Gastrocnemius medialis (tissue), 4 donors: ENCODE measurements around the gene CAP1. TPM values are rescaled to one million over a fixed set of nuclear protein-coding genes. Genes with fewer than 3 reads are reported as not detected.

Source experiments
- ATAC-seq, 2 donors: fragments of 150-250 bp; one replicate each; pipeline ENCODE4 v1.9.1; 2016
- DNase-seq, 2 donors: peaks; one replicate each; pipeline ENCODE4 v3.0.0-alpha.2; 2019
- H3K27ac ChIP-seq, 4 donors: fragments of 200-600 bp; sonication (generic); 1 replicate in 1 of 4; 2 replicates in 3 of 4; pipeline ENCODE4 v1.5.1; 2016 to 2018; ENCODE audit warnings: mild to moderate bottlenecking in 2 of 4, moderate library complexity in 1 of 4
- H3K27me3 ChIP-seq, 3 donors: fragments of 200-600 bp; sonication (generic) in 2 of 3; 1 replicate in 1 of 3; 2 replicates in 2 of 3; pipeline versions ENCODE4 v1.5.1 to v1.6.0; 2016 to 2019; ENCODE audit warnings: mild to moderate bottlenecking in 1 of 3, moderate library complexity in 1 of 3
- H3K36me3 ChIP-seq, 2 donors: fragments of 200-600 bp; sonication (generic) in 1 of 2; one replicate each; pipeline ENCODE4 v1.5.1; 2017 to 2018
- H3K4me1 ChIP-seq, 2 donors: fragments of 200-600 bp; sonication (generic) in 1 of 2; one replicate each; pipeline ENCODE4 v1.5.1; 2016 to 2017; ENCODE audit warnings: mild to moderate bottlenecking in 2 of 2
- H3K4me3 ChIP-seq, 4 donors: fragments of 200-600 bp; sonication (generic) in 3 of 4; 1 replicate in 1 of 4; 2 replicates in 3 of 4; pipeline ENCODE4 v1.5.1; 2016 to 2019; ENCODE audit warnings: mild to moderate bottlenecking in 2 of 4
- H3K9me3 ChIP-seq, 3 donors: fragments of 200-600 bp; sonication (generic) in 2 of 3; 1 replicate in 1 of 3; 2 replicates in 2 of 3; pipeline ENCODE4 v1.5.1; 2016 to 2019
- CTCF ChIP-seq, 5 experiments: fragments of 450-650 bp in 3 of 5; fragments of 200-600 bp in 2 of 5; sonication (generic) in 2 of 5; IDR thresholded peaks in 4 of 5; conservative IDR thresholded peaks in 1 of 5; 1 replicate in 4 of 5; 2 replicates in 1 of 5; pipeline ENCODE4 v1.5.1; 2016 to 2019; ENCODE audit warnings: antibody characterized with exemption in 5 of 5, mild to moderate bottlenecking in 3 of 5, moderate library complexity in 3 of 5
- POLR2A ChIP-seq, 2 donors: fragments of 450-650 bp; IDR thresholded peaks; one replicate each; pipeline ENCODE4 v1.6.1; 2017; ENCODE audit warnings: antibody characterized with exemption in 2 of 2, mild to moderate bottlenecking in 2 of 2, moderate library complexity in 2 of 2
- in situ Hi-C, 4 donors: fragments of 200-750 bp; cut with MboI; loops; one replicate each; pipeline versions ENCODE4 v1.15.0 to v1.8.0; 2017; ENCODE audit warnings: low sequenced_read_pairs in 4 of 4
- intact Hi-C: fragments of 100-400 bp; cut with DNase I; formaldehyde crosslinking; loops from one replicate; pipeline ENCODE4 v1.15.1; 2023; ENCODE audit warnings: low total_unique reads
- total RNA-seq, 4 donors: library from RNA; depleted of rRNA; stranded (reverse); fragments of >200 nt; gene quantifications; one replicate each; pipeline versions ENCODE4 v1.1.0 to v1.2.3, GENCODE V29; 2016

Gene CAP1
- total RNA-seq, 4 donors from 2014 or later, result 35.5 to 67.0 (median 48.7) TPM

- H3K36me3 ChIP-seq, result no peaks in the 10 kb centered on the region
- no peak for ATAC-seq
- H3K4me3 ChIP-seq, result no peak overlapping the region
- H3K4me1 ChIP-seq, result no peaks in the 10 kb centered on the region
- intact Hi-C loops, result no loop called here
- peaks cover 0 to 8% (median 0%) of the 10 kb centered on the region in 3 donors for H3K27me3 ChIP-seq
- in situ Hi-C loops, result no loop called here
- no peaks in the 10 kb centered on the region for H3K9me3 ChIP-seq
- TF ChIP-seq POLR2A (IDR thresholded peaks at IDR 0.05), result no peak
- TF ChIP-seq CTCF (IDR thresholded peaks at IDR 0.05 in 4 of 5, conservative IDR thresholded peaks at IDR 0.05 in 1 of 5), result no peak
- no peak overlapping the region for H3K27ac ChIP-seq
- DNase-seq, result no peak
Observed at GRCh38 chr1:40107290-40107959, 66.9 kb downstream of the CAP1 start.

GRCh38 chr1:40110389-40110788, 69.9 kb downstream of the CAP1 start:
- TF ChIP-seq POLR2A (IDR thresholded peaks at IDR 0.05), result no peak
- TF ChIP-seq CTCF (IDR thresholded peaks at IDR 0.05 in 4 of 5, conservative IDR thresholded peaks at IDR 0.05 in 1 of 5), result no peak

GRCh38 chr1:40114400-40114799, 73.9 kb downstream of the CAP1 start:
- no peak for ATAC-seq
- intact Hi-C loops (no loop called here), in situ Hi-C loops (no loop called here)

More at GRCh38 chr1:40110389-40110788, 69.9 kb downstream of the CAP1 start:
- Histone ChIP-seq H3K27me3 (peaks cover 0 to 8% (median 0%) of the 10 kb centered on the region in 3 donors), H3K9me3 (no peaks in the 10 kb centered on the region), H3K4me1 (no peaks in the 10 kb centered on the region), H3K27ac (no peak overlapping the region), H3K4me3 (no peak overlapping the region), H3K36me3 (no peaks in the 10 kb centered on the region)
- ATAC-seq, result no peak
- in situ Hi-C loops, result no loop called here
- DNase-seq, result no peak
- intact Hi-C loops, result no loop called here

GRCh38 chr1:40120128-40120527, 79.6 kb downstream of the CAP1 start:
- Histone ChIP-seq H3K4me3 (no peak overlapping the region), H3K4me1 (no peaks in the 10 kb centered on the region), H3K27me3 (no peaks in the 10 kb centered on the region), H3K36me3 (no peaks in the 10 kb centered on the region), H3K27ac (no peak overlapping the region), H3K9me3 (no peaks in the 10 kb centered on the region)
- ATAC-seq (no peak), DNase-seq (no peak)
- TF ChIP-seq POLR2A (IDR thresholded peaks at IDR 0.05) (no peak), CTCF (IDR thresholded peaks at IDR 0.05 in 4 of 5, conservative IDR thresholded peaks at IDR 0.05 in 1 of 5) (no peak)
- in situ Hi-C loops, result no loop called here
- intact Hi-C loops, result no loop called here

More at GRCh38 chr1:40114400-40114799, 73.9 kb downstream of the CAP1 start:
- no peaks in the 10 kb centered on the region for H3K9me3 ChIP-seq
- no peak overlapping the region for H3K4me3 ChIP-seq
- no peaks in the 10 kb centered on the region for H3K4me1 ChIP-seq
- peaks cover 0 to 8% (median 0%) of the 10 kb centered on the region in 3 donors for H3K27me3 ChIP-seq
- no peaks in the 10 kb centered on the region for H3K36me3 ChIP-seq
- TF ChIP-seq POLR2A (IDR thresholded peaks at IDR 0.05) (no peak), CTCF (IDR thresholded peaks at IDR 0.05 in 4 of 5, conservative IDR thresholded peaks at IDR 0.05 in 1 of 5) (no peak)
- H3K27ac ChIP-seq, result no peak overlapping the region
- no peak for DNase-seq

Other genes with a start within 250 kb of the CAP1 start
- 10 to 100 TPM in 2 of 4 donors, 1 to 10 TPM in 2; 6.2 to 24.6 (median 9.8) TPM for gene TRIT1, start 157.2 kb upstream of the CAP1 start, total RNA-seq
- gene MYCL, start 138.8 kb upstream of the CAP1 start, total RNA-seq, result 1 to 10 TPM in 1 of 4 donors, under 1 TPM in 1, not detected in 2; 0.35 to 1.1 TPM
- 1 to 10 TPM in 2 of 4 donors, not detected in 2; 1.0 to 2.1 TPM for gene MFSD2A, start 85.6 kb upstream of the CAP1 start, total RNA-seq
- 10 to 100 TPM in 2 of 4 donors, 1 to 10 TPM in 2; 8.5 to 23.2 (median 13.4) TPM for gene PPT1, start 56.5 kb downstream of the CAP1 start, total RNA-seq
- 10 to 100 TPM; 12.3 to 15.9 (median 15.0) TPM for gene RLF, start 120.7 kb downstream of the CAP1 start, total RNA-seq
- not detected for gene TMCO2, start 207.2 kb downstream of the CAP1 start, total RNA-seq
- gene ZMPSTE24, start 217.5 kb downstream of the CAP1 start, total RNA-seq, result 10 to 100 TPM; 19.9 to 31.9 (median 24.0) TPM